OCI-LY3 (cell line): Measurements from ENCODE around the gene PDZRN3.
A peak's percentile ranks its signal among the peaks of the same experiment; 100 is the strongest.

ENCODE experiments used
- H2AFZ ChIP-seq: fragments of 200-600, 300-600 bp; shearing (Covaris generic); 2 replicates; pipeline ENCODE4 v1.6.0; 2014; ENCODE audit warnings: antibody characterized with exemption, low read depth, low read length
- H3K27ac ChIP-seq: fragments of 200-600, 300-600 bp; sonication (generic); 2 replicates; pipeline ENCODE4 v1.5.1; 2014; ENCODE audit warnings: mild to moderate bottlenecking, low read length, moderate library complexity, mixed read lengths
- H3K27me3 ChIP-seq: fragments of 200-600, 300-600 bp; sonication (generic); 2 replicates; pipeline ENCODE4 v1.6.1; 2014; ENCODE audit warnings: low read depth, low read length, mixed read lengths
- H3K36me3 ChIP-seq: fragments of 200-600, 300-600 bp; sonication (generic); replicated peaks from 2 replicates; pipeline ENCODE3; 2014; ENCODE audit warnings: low read depth, low read length, mixed read lengths
- H3K4me1 ChIP-seq: fragments of 300-600, 200-600 bp; sonication (generic); 2 replicates; pipeline ENCODE4 v1.6.1; 2014; ENCODE audit warnings: low read length, mixed read lengths
- H3K4me2 ChIP-seq: fragments of 200-600, 300-600 bp; sonication (generic); 2 replicates; pipeline ENCODE4 v1.6.1; 2014; ENCODE audit warnings: low read length, mixed read lengths
- H3K4me3 ChIP-seq: fragments of 300-600, 200-600 bp; sonication (generic); 2 replicates; pipeline ENCODE4 v1.5.1; 2014; ENCODE audit warnings: antibody characterized with exemption, mild to moderate bottlenecking, low read length, moderate library complexity
- H3K79me2 ChIP-seq: fragments of 300-600, 200-600 bp; shearing (Covaris generic); 2 replicates; pipeline ENCODE4 v1.6.1; 2014; ENCODE audit warnings: mild to moderate bottlenecking, low read length, mixed read lengths
- H3K9ac ChIP-seq: fragments of 300-600, 200-600 bp; shearing (Covaris generic); 2 replicates; pipeline ENCODE4 v1.6.0; 2014; ENCODE audit warnings: mild to moderate bottlenecking, low read length, moderate library complexity
- H3K9me3 ChIP-seq: fragments of 200-600, 300-600 bp; shearing (Covaris generic); 2 replicates; pipeline ENCODE4 v1.6.1; 2014; ENCODE audit warnings: low read length, mixed read lengths; ENCODE audit not compliant: insufficient read depth
- H4K20me1 ChIP-seq: fragments of 200-600, 300-600 bp; sonication (generic); 2 replicates; pipeline ENCODE4 v1.6.1; 2016; ENCODE audit warnings: low read length, mixed read lengths; ENCODE audit not compliant: insufficient read depth
- EZH2phosphoT487 ChIP-seq: fragments of 200-600 bp; shearing (Covaris generic); IDR thresholded peaks from 2 replicates; pipeline ENCODE4 v1.6.1; 2018; ENCODE audit warnings: antibody characterized with exemption, mixed run types, low read depth
- TF ChIP-seq, protein P1 (sequence below): fragments of 200-600, 300-600 bp; sonication (generic); IDR thresholded peaks from 2 replicates; pipeline ENCODE4 v1.5.1; 2014; ENCODE audit warnings: antibody characterized with exemption, low read length, low read depth

Gene PDZRN3

DNA sequence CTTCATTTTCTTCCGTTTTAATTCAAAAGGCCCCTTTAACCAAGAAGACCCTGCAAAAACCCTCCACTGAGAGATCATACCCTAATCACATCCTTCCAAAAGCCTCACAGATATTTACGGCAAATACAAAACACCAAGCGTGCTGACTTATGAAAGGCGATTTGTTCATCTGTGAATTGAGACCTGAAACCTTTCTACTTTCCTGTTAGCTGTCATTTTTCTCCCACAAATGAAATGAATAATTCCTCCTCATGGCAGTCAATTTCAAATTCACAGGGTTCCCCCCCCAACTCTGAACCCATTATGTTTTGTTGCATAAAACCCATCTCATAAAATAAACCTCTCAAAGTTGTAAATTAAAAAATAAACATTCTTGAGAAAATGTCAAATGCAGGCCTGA lies 149.6 kb downstream of the PDZRN3 start:
- Histone ChIP-seq H3K9ac (no peak overlapping the region), H2AFZ (peak overlapping the region; percentile 29; the same call in 1 of the 2 replicates), H4K20me1 (no peaks in the 10 kb centered on the region), H3K79me2 (no peaks in the 10 kb centered on the region), H3K27me3 (no peaks in the 10 kb centered on the region), H3K4me1 (peaks cover 18% of the 10 kb centered on the region), H3K4me3 (peak overlapping the region; percentile 2; the same call in 1 of the 2 replicates), H3K36me3 (peaks cover 5% of the 10 kb centered on the region), H3K27ac (no peak overlapping the region), H3K4me2 (peak overlapping the region; percentile 58), H3K9me3 (no peaks in the 10 kb centered on the region)
- TF ChIP-seq, protein P1, sequence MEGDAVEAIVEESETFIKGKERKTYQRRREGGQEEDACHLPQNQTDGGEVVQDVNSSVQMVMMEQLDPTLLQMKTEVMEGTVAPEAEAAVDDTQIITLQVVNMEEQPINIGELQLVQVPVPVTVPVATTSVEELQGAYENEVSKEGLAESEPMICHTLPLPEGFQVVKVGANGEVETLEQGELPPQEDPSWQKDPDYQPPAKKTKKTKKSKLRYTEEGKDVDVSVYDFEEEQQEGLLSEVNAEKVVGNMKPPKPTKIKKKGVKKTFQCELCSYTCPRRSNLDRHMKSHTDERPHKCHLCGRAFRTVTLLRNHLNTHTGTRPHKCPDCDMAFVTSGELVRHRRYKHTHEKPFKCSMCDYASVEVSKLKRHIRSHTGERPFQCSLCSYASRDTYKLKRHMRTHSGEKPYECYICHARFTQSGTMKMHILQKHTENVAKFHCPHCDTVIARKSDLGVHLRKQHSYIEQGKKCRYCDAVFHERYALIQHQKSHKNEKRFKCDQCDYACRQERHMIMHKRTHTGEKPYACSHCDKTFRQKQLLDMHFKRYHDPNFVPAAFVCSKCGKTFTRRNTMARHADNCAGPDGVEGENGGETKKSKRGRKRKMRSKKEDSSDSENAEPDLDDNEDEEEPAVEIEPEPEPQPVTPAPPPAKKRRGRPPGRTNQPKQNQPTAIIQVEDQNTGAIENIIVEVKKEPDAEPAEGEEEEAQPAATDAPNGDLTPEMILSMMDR: no peak
- TF ChIP-seq EZH2phosphoT487: no peak

DNA sequence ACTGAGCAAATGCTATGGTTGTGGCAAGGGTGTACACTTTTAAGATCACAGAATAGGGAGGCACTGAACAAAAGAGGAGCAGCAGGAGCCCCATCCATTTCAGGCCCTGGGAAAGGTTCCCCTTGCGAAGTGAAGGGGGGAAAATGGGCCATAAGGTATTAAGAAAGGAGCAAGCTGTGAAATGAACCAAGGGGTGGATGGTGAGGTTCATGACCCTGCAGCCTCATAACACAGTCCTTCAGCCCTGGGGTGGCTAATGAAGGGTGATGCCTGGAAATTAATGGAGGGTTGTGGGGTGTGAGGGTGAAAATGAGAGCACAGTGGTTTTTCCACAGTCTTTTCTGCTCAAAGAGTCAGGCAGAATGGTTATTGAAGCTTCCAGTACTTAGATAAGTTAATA lies 150.1 kb downstream of the PDZRN3 start:
- TF ChIP-seq, protein P1: no peak
- no peaks in the 10 kb centered on the region for H3K27me3 ChIP-seq
- no peaks in the 10 kb centered on the region for H3K79me2 ChIP-seq
- peaks cover 5% of the 10 kb centered on the region for H3K36me3 ChIP-seq
- no peak overlapping the region for H3K4me3 ChIP-seq
- H3K27ac ChIP-seq: no peak overlapping the region
- no peaks in the 10 kb centered on the region for H3K9me3 ChIP-seq
- H3K4me1 ChIP-seq: peaks cover 18% of the 10 kb centered on the region
- no peaks in the 10 kb centered on the region for H4K20me1 ChIP-seq
- peak overlapping the region; percentile 29; the same call in 1 of the 2 replicates for H2AFZ ChIP-seq
- no peak overlapping the region for H3K9ac ChIP-seq
- H3K4me2 ChIP-seq: peak overlapping the region; percentile 58

DNA sequence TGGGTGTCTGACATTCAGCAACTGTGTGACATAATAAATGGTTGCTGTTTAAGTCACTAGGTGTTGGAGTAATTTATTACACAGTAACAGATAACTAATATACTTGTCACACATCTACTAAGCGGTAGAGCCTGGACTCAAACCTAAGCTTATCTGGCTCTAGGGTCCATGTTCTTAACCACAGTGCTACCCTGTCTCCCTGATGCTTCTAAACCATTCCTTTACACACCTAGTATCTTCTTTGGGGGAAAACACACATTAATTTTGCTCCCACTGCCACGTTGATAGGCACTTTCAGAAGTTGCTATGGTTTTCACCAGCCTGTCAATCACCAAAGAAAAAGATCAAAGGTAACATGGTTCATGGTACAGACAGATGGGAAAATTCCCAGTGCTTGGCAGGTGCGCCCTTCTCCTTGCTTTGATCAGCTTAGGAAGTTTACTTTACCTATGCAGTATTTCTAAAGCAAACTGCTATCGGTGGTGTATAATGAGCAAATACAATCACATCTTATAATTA lies 150.8 kb downstream of the PDZRN3 start:
- H2AFZ ChIP-seq: no peak overlapping the region
- no peaks in the 10 kb centered on the region for H3K9me3 ChIP-seq
- no peak overlapping the region for H3K27ac ChIP-seq
- H3K27me3 ChIP-seq: no peaks in the 10 kb centered on the region
- H3K4me3 ChIP-seq: no peak overlapping the region
- H3K9ac ChIP-seq: no peak overlapping the region
- no peaks in the 10 kb centered on the region for H3K79me2 ChIP-seq
- no peaks in the 10 kb centered on the region for H4K20me1 ChIP-seq
- H3K4me1 ChIP-seq: peaks cover 18% of the 10 kb centered on the region
- H3K4me2 ChIP-seq: no peak overlapping the region
- no peak for TF ChIP-seq EZH2phosphoT487
- TF ChIP-seq, protein P1: no peak
- H3K36me3 ChIP-seq: peaks cover 5% of the 10 kb centered on the region

DNA sequence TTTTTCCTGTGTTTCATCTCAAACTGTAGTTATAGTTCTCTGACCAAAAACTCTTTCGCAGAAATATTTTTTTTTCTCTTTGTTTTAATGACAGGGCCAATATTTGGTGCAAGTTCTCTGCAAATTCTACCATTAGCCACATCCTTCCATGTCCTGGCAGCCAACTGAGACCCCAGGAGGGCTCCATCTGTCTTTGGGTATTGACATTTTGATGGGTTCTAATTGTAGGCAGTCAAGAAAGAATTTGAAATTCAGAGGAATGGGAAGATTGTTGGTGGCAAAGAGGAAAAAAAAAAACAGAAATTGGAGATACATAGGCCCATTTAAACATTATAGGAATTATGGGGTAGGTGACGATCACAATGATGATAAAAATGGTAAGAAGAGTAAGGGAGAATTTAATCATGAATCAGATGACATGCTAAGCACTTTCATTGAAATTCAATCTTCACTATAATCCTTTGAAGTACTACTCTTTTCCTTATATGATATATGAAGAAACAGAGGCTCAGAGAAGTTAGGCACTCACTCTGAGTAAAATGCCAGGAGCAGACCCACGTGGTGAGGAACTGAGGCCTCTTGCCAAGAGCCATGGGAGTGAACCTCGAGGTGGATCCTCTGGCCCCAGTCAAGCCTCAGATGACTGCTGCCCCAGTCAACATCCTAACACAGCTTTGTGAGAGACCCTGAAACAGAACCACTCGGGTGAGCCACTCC lies 151.4 kb downstream of the PDZRN3 start:
- H3K27me3 ChIP-seq: no peaks in the 10 kb centered on the region
- H3K4me2 ChIP-seq: no peak overlapping the region
- H2AFZ ChIP-seq: no peak overlapping the region
- no peak overlapping the region for H3K27ac ChIP-seq
- H4K20me1 ChIP-seq: no peaks in the 10 kb centered on the region
- no peak overlapping the region for H3K9ac ChIP-seq
- no peaks in the 10 kb centered on the region for H3K79me2 ChIP-seq
- no peaks in the 10 kb centered on the region for H3K9me3 ChIP-seq
- H3K4me1 ChIP-seq: peaks cover 18% of the 10 kb centered on the region
- TF ChIP-seq EZH2phosphoT487: no peak
- TF ChIP-seq, protein P1: no peak
- H3K4me3 ChIP-seq: no peak overlapping the region
- H3K36me3 ChIP-seq: peaks cover 5% of the 10 kb centered on the region
